ENCODE measurements around the gene PPP2R5E.

- TF ChIP-seq CTCF (IDR thresholded peaks at IDR 0.05) (no peak), POLR2A (IDR thresholded peaks at IDR 0.05) (no peak), POLR2AphosphoS5 (IDR thresholded peaks at IDR 0.05) (no peak)
These were observed 116.3 kb downstream of the PPP2R5E start for GRCh38 chr14:63426838-63427352.

Measured in breast epithelium (tissue), 3 donors.